Mesodermal cell (in vitro differentiated cells): ENCODE data around the gene UMODL1.

Experiments
- H3K27ac ChIP-seq: 2 replicates; pipeline ENCODE4 v1.7.0; 2013; ENCODE audit warnings: mild to moderate bottlenecking, low read depth, low read length, moderate library complexity; ENCODE audit not compliant: severe bottlenecking
- H3K36me3 ChIP-seq: 2 replicates; pipeline ENCODE4 v1.7.1; 2013; ENCODE audit warnings: mild to moderate bottlenecking, low read length, moderate library complexity; ENCODE audit not compliant: control insufficient read depth, insufficient read depth
- H3K4me1 ChIP-seq: one replicate; pipeline ENCODE4 v1.7.1; 2013; ENCODE audit warnings: mild to moderate bottlenecking, low read length; ENCODE audit not compliant: insufficient read depth, control insufficient read depth, poor library complexity, severe bottlenecking
- H3K4me3 ChIP-seq: 2 replicates; pipeline ENCODE4 v1.7.0; 2013; ENCODE audit warnings: low read length, control low read depth, mild to moderate bottlenecking; ENCODE audit not compliant: insufficient read depth, poor library complexity, severe bottlenecking; ENCODE audit errors: extremely low read depth
- H3K9me3 ChIP-seq: 2 replicates; pipeline ENCODE4 v1.7.1; 2013; ENCODE audit warnings: mild to moderate bottlenecking, low read length, moderate library complexity; ENCODE audit not compliant: control insufficient read depth
- WGBS, 2 experiments: methylation state at CpG; one replicate each; pipeline ENCODE4 v1.1.5; 2013; ENCODE audit warnings: missing lambda C conversion rate in 2 of 2; ENCODE audit not compliant: insufficient coverage in 2 of 2; 5-methylcytosine and 5-hydroxymethylcytosine counted together

The UMODL1 gene

GRCh38 chr21:42188663-42189062 lies 117.5 kb downstream of the UMODL1 start:
- Histone ChIP-seq H3K4me3 (no peak overlapping the region), H3K4me1 (no peaks in the 10 kb centered on the region), H3K36me3 (no peaks in the 10 kb centered on the region), H3K27ac (no peak overlapping the region), H3K9me3 (no peaks in the 10 kb centered on the region)
- WGBS, 2 experiments: 88 to 92% methylated on average over 3 to 4 of the region's 4 CpGs

- Histone ChIP-seq H3K9me3 (no peaks in the 10 kb centered on the region), H3K4me1 (no peaks in the 10 kb centered on the region), H3K4me3 (no peak overlapping the region), H3K36me3 (no peaks in the 10 kb centered on the region), H3K27ac (no peak overlapping the region)
- WGBS, 2 experiments: 100% methylated on average over 1 of the region's 1 CpG; no CpG with 5 or more reads in 1 of the 2 experiments
Observed at GRCh38 chr21:42189431-42189830, 118.3 kb downstream of the UMODL1 start.

- Histone ChIP-seq H3K4me1 (no peaks in the 10 kb centered on the region), H3K4me3 (no peak overlapping the region), H3K27ac (no peak overlapping the region), H3K9me3 (no peaks in the 10 kb centered on the region), H3K36me3 (no peaks in the 10 kb centered on the region)
- 88 to 92% methylated on average over 10 to 11 of the region's 11 CpGs for WGBS, 2 experiments
Observed at GRCh38 chr21:42189860-42190485, 118.9 kb downstream of the UMODL1 start.

GRCh38 chr21:42190486-42190863 lies 119.4 kb downstream of the UMODL1 start:
- Histone ChIP-seq H3K27ac (no peak overlapping the region), H3K36me3 (no peaks in the 10 kb centered on the region), H3K4me1 (no peaks in the 10 kb centered on the region), H3K9me3 (no peaks in the 10 kb centered on the region), H3K4me3 (no peak overlapping the region)
- WGBS, 2 experiments: 92 to 98% methylated on average over 7 to 8 of the region's 8 CpGs

- WGBS, 2 experiments: 96 to 98% methylated on average over 5 of the region's 5 CpGs
- no peak overlapping the region for H3K27ac ChIP-seq
- H3K4me1 ChIP-seq: no peaks in the 10 kb centered on the region
- H3K36me3 ChIP-seq: no peaks in the 10 kb centered on the region
- no peak overlapping the region for H3K4me3 ChIP-seq
- no peaks in the 10 kb centered on the region for H3K9me3 ChIP-seq
Observed at GRCh38 chr21:42191064-42191463, 119.9 kb downstream of the UMODL1 start.

GRCh38 chr21:42191696-42192595 lies 120.8 kb downstream of the UMODL1 start:
- no peak overlapping the region for H3K27ac ChIP-seq
- WGBS, 2 experiments: 85 to 86% methylated on average over 18 to 20 of the region's 21 CpGs
- H3K4me1 ChIP-seq: no peaks in the 10 kb centered on the region
- H3K36me3 ChIP-seq: no peaks in the 10 kb centered on the region
- H3K4me3 ChIP-seq: no peak overlapping the region
- no peaks in the 10 kb centered on the region for H3K9me3 ChIP-seq
